ENCODE measurements around the gene BAD. TPM values are rescaled to one million over a fixed set of nuclear protein-coding genes. Genes with fewer than 3 reads are reported as not detected.

The BAD gene
- total RNA-seq, 1 experiment from 2014 or later, result 219 TPM

GRCh38 chr11:64296236-64296635 is 11.8 kb upstream of the BAD start:
- DNase-seq (ENCODE audit: low spot score), result no peak

GRCh38 chr11:64295760-64296159 is 11.3 kb upstream of the BAD start:
- DNase-seq (ENCODE audit: low spot score), result no peak

- DNase-seq (ENCODE audit: low spot score), result no peak
Measured at GRCh38 chr11:64294774-64295173, 10.3 kb upstream of the BAD start.

GRCh38 chr11:64292460-64293254 is 8.2 kb upstream of the BAD start:
- no peak for DNase-seq (ENCODE audit: low spot score)

DNA sequence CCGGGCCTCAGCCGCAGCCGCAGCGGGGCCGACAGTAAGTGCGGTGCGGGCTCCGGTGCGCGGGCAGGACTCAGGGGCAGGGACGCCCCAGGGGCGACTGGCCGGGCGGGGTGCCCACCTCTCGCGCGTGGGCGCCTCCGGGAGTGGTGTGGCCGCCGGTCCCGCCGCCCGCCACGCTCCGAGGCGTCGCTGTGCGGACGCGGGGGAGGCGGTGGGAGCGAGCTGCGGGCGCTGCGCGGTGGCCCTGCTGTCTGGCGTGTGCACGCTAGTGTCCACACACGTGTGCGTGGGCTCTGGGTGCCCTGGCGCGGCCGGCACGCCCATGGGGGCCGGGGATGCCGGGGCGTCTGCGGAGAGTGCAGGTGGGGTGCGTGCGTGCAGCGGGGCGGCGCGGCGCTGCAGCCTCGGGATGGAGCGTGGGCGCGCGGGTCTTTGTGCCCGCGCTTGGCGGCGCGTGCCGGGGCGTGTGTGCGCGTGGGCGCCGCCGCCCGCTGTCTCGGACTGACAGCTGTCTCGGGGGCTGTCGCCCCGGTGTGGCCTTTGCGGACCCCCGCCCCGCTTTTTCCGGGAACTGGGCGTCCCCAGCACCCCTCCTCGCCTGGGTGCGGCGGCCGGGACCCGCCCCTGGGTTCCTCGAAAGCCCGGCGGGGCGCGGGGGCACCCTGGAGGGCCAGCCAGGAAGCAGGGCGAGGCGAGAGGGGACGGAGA is 7.4 kb upstream of the BAD start:
- no peak for DNase-seq (ENCODE audit: low spot score)

DNA sequence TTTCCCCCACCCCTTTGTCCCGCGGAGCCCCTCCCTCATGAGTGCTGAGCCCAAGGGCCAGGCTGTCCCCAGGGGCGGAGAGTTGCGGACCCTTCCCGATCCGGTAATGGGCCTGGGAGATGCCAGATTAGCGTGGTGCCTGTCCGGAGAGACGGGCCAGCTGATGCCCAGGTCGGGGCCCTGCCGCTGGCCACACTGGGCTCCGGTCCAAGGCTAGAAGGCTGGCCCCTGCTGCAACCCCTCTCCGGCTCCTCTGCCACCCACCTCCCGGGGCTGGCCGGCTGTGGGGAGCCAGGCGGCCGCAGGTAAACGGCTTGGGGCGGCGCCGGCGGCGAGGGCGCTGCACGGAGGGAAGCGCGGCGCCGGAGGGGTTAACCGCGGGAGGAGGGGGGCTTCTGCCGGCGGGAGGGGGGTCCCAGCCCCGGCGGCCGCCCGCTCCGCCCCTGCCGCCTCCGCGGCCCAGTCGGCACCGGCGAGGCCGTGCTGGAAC is 6.8 kb upstream of the BAD start, which contains the start of gene KCNK4:
Gene KCNK4, plus strand, starts transcription at position 41 of the 490 bp plus-strand sequence. CDS start 1,717 bp downstream, outside the sequence.
- DNase-seq (ENCODE audit: low spot score), result no peak

- DNase-seq (ENCODE audit: low spot score), result no peak
Measured at GRCh38 chr11:64290352-64291261, 6.1 kb upstream of the BAD start.

- DNase-seq (ENCODE audit: low spot score), result no peak
Measured at GRCh38 chr11:64289002-64289564, 4.6 kb upstream of the BAD start.

GRCh38 chr11:64288353-64288750 is 3.9 kb upstream of the BAD start:
- no peak for DNase-seq (ENCODE audit: low spot score)

GRCh38 chr11:64287676-64288352 is 3.3 kb upstream of the BAD start:
- no peak for DNase-seq (ENCODE audit: low spot score)

GRCh38 chr11:64286801-64287159 is 2.3 kb upstream of the BAD start:
- DNase-seq (ENCODE audit: low spot score), result no peak

- peak; percentile 29 for DNase-seq (ENCODE audit: low spot score)
Measured at GRCh38 chr11:64285885-64286800, 1.7 kb upstream of the BAD start.

- peak; percentile 57 for DNase-seq (ENCODE audit: low spot score)
Measured at GRCh38 chr11:64284962-64285884, 758 bp upstream of the BAD start, which contains the start of gene GPR137. GPR137 (plus strand) TSS chr11:64285848; CDS start chr11:64286525, 677 bp downstream.

- no peak for DNase-seq (ENCODE audit: low spot score)
Measured at GRCh38 chr11:64283092-64283491, 1.4 kb downstream of the BAD start.

GRCh38 chr11:64281957-64282770 is 2.3 kb downstream of the BAD start:
- DNase-seq (ENCODE audit: low spot score), result no peak

GRCh38 chr11:64278576-64279190 is 5.8 kb downstream of the BAD start:
- DNase-seq (ENCODE audit: low spot score), result no peak
